IgD-negative memory B cell (primary cell): Measurements from ENCODE around the gene ABCD3. TPM values are rescaled to one million over a fixed set of nuclear protein-coding genes. Genes with fewer than 3 reads are reported as not detected.
"Not testable (repeated sequence)": the region's sequence is repeated elsewhere in the genome, so short reads cannot be mapped to it uniquely, and the experiment has no call there.

Source experiments
- H3K27ac Mint-ChIP-seq, 3 donors: one replicate each; pipeline ENCODE4 v1.8.0; 2020 to 2022; ENCODE audit warnings: mild to moderate bottlenecking in 3 of 3, mixed read lengths in 3 of 3, moderate library complexity in 1 of 3
- H3K27me3 Mint-ChIP-seq: one replicate; pipeline ENCODE4 v1.8.0; 2021; ENCODE audit warnings: mixed read lengths
- H3K36me3 Mint-ChIP-seq: one replicate; pipeline ENCODE4 v1.8.0; 2020; ENCODE audit warnings: mild to moderate bottlenecking, mixed read lengths
- H3K4me1 Mint-ChIP-seq, 3 donors: one replicate each; pipeline ENCODE4 v1.8.0; 2020 to 2022; ENCODE audit warnings: mixed read lengths in 3 of 3, mild to moderate bottlenecking in 1 of 3
- H3K4me3 Mint-ChIP-seq, 4 donors: one replicate each; pipeline ENCODE4 v1.8.0; 2020 to 2022; ENCODE audit warnings: mild to moderate bottlenecking in 4 of 4, mixed read lengths in 4 of 4, moderate library complexity in 3 of 4
- H3K9me3 Mint-ChIP-seq, 3 donors: one replicate each; pipeline ENCODE4 v1.8.0; 2020 to 2021; ENCODE audit warnings: mixed read lengths in 3 of 3, mild to moderate bottlenecking in 1 of 3
- polyA plus RNA-seq: library from polyadenylated mRNA; unstranded; fragments of 300-500 nt; fragmentation: Illumina TruSeq; gene quantifications from one replicate; pipeline ENCODE4 v1.2.3, GENCODE V29; 2021

ABCD3 gene
- polyA plus RNA-seq, 1 donor from 2014 or later = 9.0 TPM

GRCh38 chr1:94552071-94552586 is 133.9 kb downstream of the ABCD3 start:
- H3K27ac Mint-ChIP-seq = no peak overlapping the region
- no peaks in the 10 kb centered on the region for H3K9me3 Mint-ChIP-seq
- no peaks in the 10 kb centered on the region for H3K4me1 Mint-ChIP-seq
- H3K36me3 Mint-ChIP-seq = no peaks in the 10 kb centered on the region
- no peak overlapping the region for H3K4me3 Mint-ChIP-seq
- peaks cover 15% of the 10 kb centered on the region for H3K27me3 Mint-ChIP-seq

GRCh38 chr1:94553323-94553730 is 135.1 kb downstream of the ABCD3 start:
- H3K36me3 Mint-ChIP-seq = no peaks in the 10 kb centered on the region
- no peak overlapping the region for H3K4me3 Mint-ChIP-seq

GRCh38 chr1:94553931-94554330 is 135.7 kb downstream of the ABCD3 start:
- Mint-ChIP-seq H3K4me3 (no peak overlapping the region), H3K9me3 (no peaks in the 10 kb centered on the region), H3K27me3 (peaks cover 11% of the 10 kb centered on the region), H3K4me1 (no peaks in the 10 kb centered on the region), H3K27ac (no peak overlapping the region), H3K36me3 (no peaks in the 10 kb centered on the region)

More at GRCh38 chr1:94553323-94553730, 135.1 kb downstream of the ABCD3 start:
- Mint-ChIP-seq H3K9me3 (no peaks in the 10 kb centered on the region), H3K27me3 (peaks cover 11% of the 10 kb centered on the region), H3K4me1 (no peaks in the 10 kb centered on the region), H3K27ac (no peak overlapping the region)

- Mint-ChIP-seq H3K4me3 (no peak overlapping the region), H3K4me1 (no peaks in the 10 kb centered on the region), H3K36me3 (no peaks in the 10 kb centered on the region), H3K27ac (no peak overlapping the region), H3K9me3 (no peaks in the 10 kb centered on the region), H3K27me3 (peaks cover 11% of the 10 kb centered on the region)
These were observed 136.4 kb downstream of the ABCD3 start for GRCh38 chr1:94554580-94554979.

GRCh38 chr1:94555091-94555490 is 136.9 kb downstream of the ABCD3 start:
- Mint-ChIP-seq H3K4me3 (no peak overlapping the region), H3K27me3 (peaks cover 9% of the 10 kb centered on the region), H3K9me3 (no peaks in the 10 kb centered on the region), H3K27ac (no peak overlapping the region), H3K4me1 (no peaks in the 10 kb centered on the region), H3K36me3 (no peaks in the 10 kb centered on the region)

- no peaks in the 10 kb centered on the region for H3K36me3 Mint-ChIP-seq
- H3K27me3 Mint-ChIP-seq = peaks cover 8% of the 10 kb centered on the region
- no peak overlapping the region for H3K27ac Mint-ChIP-seq
- no peak overlapping the region for H3K4me3 Mint-ChIP-seq
- no peaks in the 10 kb centered on the region for H3K4me1 Mint-ChIP-seq
- H3K9me3 Mint-ChIP-seq = no peaks in the 10 kb centered on the region
These were observed 141.7 kb downstream of the ABCD3 start for GRCh38 chr1:94559921-94560320.

GRCh38 chr1:94560333-94560732 is 142.1 kb downstream of the ABCD3 start:
- Mint-ChIP-seq H3K4me1 (no peaks in the 10 kb centered on the region), H3K36me3 (no peaks in the 10 kb centered on the region), H3K9me3 (no peaks in the 10 kb centered on the region), H3K27me3 (peaks cover 4% of the 10 kb centered on the region), H3K27ac (no peak overlapping the region), H3K4me3 (no peak overlapping the region)

GRCh38 chr1:94562519-94563260 is 144.5 kb downstream of the ABCD3 start:
- Mint-ChIP-seq H3K4me1 (no peaks in the 10 kb centered on the region), H3K27me3 (peaks cover 3% of the 10 kb centered on the region), H3K27ac (no peak overlapping the region), H3K9me3 (peaks cover 0 to 1% (median 0%) of the 10 kb centered on the region in 3 donors), H3K36me3 (no peaks in the 10 kb centered on the region), H3K4me3 (no peak overlapping the region)

- Mint-ChIP-seq H3K4me1 (no peaks in the 10 kb centered on the region), H3K36me3 (no peaks in the 10 kb centered on the region), H3K4me3 (no peak overlapping the region), H3K27ac (no peak overlapping the region), H3K9me3 (peaks cover 0 to 4% (median 0%) of the 10 kb centered on the region in 3 donors), H3K27me3 (peaks cover 3% of the 10 kb centered on the region)
These were observed 147.7 kb downstream of the ABCD3 start for GRCh38 chr1:94565901-94566300.

GRCh38 chr1:94566436-94566835 is 148.2 kb downstream of the ABCD3 start:
- H3K27ac Mint-ChIP-seq = not testable (repeated sequence)

GRCh38 chr1:94567975-94568607 is 149.9 kb downstream of the ABCD3 start:
- not testable (repeated sequence) for H3K4me3 Mint-ChIP-seq, H3K27me3 Mint-ChIP-seq, H3K4me1 Mint-ChIP-seq, H3K27ac Mint-ChIP-seq, H3K36me3 Mint-ChIP-seq
- peaks cover 2 to 13% (median 9%) of the 10 kb centered on the region in 3 donors for H3K9me3 Mint-ChIP-seq

More at GRCh38 chr1:94566436-94566835, 148.2 kb downstream of the ABCD3 start:
- not testable (repeated sequence) for H3K9me3 Mint-ChIP-seq, H3K27me3 Mint-ChIP-seq, H3K4me1 Mint-ChIP-seq, H3K36me3 Mint-ChIP-seq, H3K4me3 Mint-ChIP-seq

Other genes starting within 250 kb of the ABCD3 start
- gene ARHGAP29, start 180.8 kb upstream of the ABCD3 start, polyA plus RNA-seq = not detected
- gene F3, start 123.4 kb downstream of the ABCD3 start, polyA plus RNA-seq = not detected